HG03025 (cell line): ENCODE data around the gene FGG.

Experiments used
- ATAC-seq: cut with Tn5 transposase; IDR thresholded peaks from one replicate; pipeline ENCODE4 v1.9.1; 2021; ENCODE audit warnings: mild to moderate bottlenecking, moderate library complexity; ENCODE audit not compliant: unreplicated experiment, low FRiP score

FGG gene

DNA sequence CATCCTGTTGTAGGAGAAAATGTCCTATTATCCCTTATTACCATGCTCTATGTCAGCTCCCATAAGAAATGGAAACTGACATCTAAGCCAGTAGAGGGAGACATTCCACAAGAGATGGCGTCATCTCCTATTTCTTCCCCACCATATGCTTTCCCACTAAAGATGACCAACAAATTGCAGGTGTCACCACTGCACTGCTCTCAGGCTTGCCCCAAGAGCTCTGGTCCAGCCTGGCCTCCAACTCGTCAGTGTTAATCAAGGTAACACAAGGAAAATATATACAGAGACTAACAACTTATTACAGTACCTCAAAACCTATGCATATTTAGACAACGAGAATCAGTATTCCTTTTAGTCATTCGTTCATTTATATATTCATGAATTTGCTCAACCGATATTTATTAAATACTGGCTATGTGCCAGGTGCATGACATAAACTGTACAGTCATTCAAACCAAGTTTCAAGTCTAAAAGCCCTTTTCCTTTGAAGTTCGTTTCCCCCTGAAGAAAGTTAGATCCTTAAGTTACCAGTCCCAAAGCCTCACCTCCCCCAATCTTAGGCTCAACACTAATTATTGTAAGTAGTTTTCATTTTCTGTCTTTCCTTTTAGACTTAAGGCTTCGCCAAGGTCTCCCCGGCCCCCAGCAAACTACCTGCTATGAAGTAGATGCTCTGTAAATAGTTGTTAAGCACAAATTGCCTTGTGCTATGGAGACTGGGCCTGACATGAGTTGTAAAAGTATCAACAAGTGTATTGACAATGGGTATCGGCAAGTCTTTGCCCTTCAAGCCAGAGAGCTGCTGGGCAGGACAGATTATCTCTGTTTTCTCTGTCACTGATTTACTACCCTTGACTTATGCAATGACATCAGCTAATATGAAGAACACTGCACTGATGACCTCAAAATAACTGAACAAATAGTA, 52.7 kb downstream of the FGG start:
- ATAC-seq, result peak; percentile 90

GRCh38 chr4:154559141-154559493, 53.3 kb downstream of the FGG start:
- ATAC-seq, result no peak
